ENCODE data around the gene ZBP1.

ZBP1 gene

GRCh38 chr20:57578476-57579165 is 41.6 kb downstream of the ZBP1 start:
- H3K4me2 ChIP-seq (ENCODE audit: low read length): no peak overlapping the region
- no peaks in the 10 kb centered on the region for H4K20me1 ChIP-seq (ENCODE audit: insufficient read depth, low read length)
- H3K27me3 ChIP-seq (ENCODE audit: low read depth, low read length): peaks cover 72% of the 10 kb centered on the region
- no peak overlapping the region for H3K27ac ChIP-seq (ENCODE audit: low read length)
- no peaks in the 10 kb centered on the region for H3K4me1 ChIP-seq (ENCODE audit: low read length)
- H3K9me3 ChIP-seq (ENCODE audit: insufficient read depth, low read length): no peaks in the 10 kb centered on the region
- no peak overlapping the region for H3K9ac ChIP-seq (ENCODE audit: low read length)
- H3K36me3 ChIP-seq (replicated peaks; ENCODE audit: low read depth, low read length): no peaks in the 10 kb centered on the region
- no peak for TF ChIP-seq EZH2phosphoT487 (IDR thresholded peaks at IDR 0.05; ENCODE audit: low read depth)
- TF ChIP-seq CTCF (IDR thresholded peaks at IDR 0.05; ENCODE audit: low read depth, low read length): no peak
- no peaks in the 10 kb centered on the region for H3K79me2 ChIP-seq (ENCODE audit: low read length)
- no peak overlapping the region for H3K4me3 ChIP-seq (ENCODE audit: low read length)
- H2AFZ ChIP-seq (ENCODE audit: low read depth, low read length): no peak overlapping the region

- Histone ChIP-seq H3K4me3 (ENCODE audit: low read length) (no peak overlapping the region), H3K27me3 (ENCODE audit: low read depth, low read length) (peaks cover 76% of the 10 kb centered on the region), H4K20me1 (ENCODE audit: insufficient read depth, low read length) (no peaks in the 10 kb centered on the region), H3K9ac (ENCODE audit: low read length) (no peak overlapping the region), H3K27ac (ENCODE audit: low read length) (no peak overlapping the region), H3K4me2 (ENCODE audit: low read length) (no peak overlapping the region), H3K9me3 (ENCODE audit: insufficient read depth, low read length) (no peaks in the 10 kb centered on the region), H3K79me2 (ENCODE audit: low read length) (no peaks in the 10 kb centered on the region), H3K36me3 (replicated peaks; ENCODE audit: low read depth, low read length) (no peaks in the 10 kb centered on the region), H3K4me1 (ENCODE audit: low read length) (no peaks in the 10 kb centered on the region), H2AFZ (ENCODE audit: low read depth, low read length) (no peak overlapping the region)
- TF ChIP-seq CTCF (IDR thresholded peaks at IDR 0.05; ENCODE audit: low read depth, low read length): no peak
- TF ChIP-seq EZH2phosphoT487 (IDR thresholded peaks at IDR 0.05; ENCODE audit: low read depth): no peak
These were observed 42.3 kb downstream of the ZBP1 start for GRCh38 chr20:57577679-57578475.

GRCh38 chr20:57576617-57577550 is 43.3 kb downstream of the ZBP1 start:
- Histone ChIP-seq H3K4me2 (ENCODE audit: low read length) (no peak overlapping the region), H4K20me1 (ENCODE audit: insufficient read depth, low read length) (no peaks in the 10 kb centered on the region), H2AFZ (ENCODE audit: low read depth, low read length) (no peak overlapping the region), H3K27ac (ENCODE audit: low read length) (no peak overlapping the region), H3K4me1 (ENCODE audit: low read length) (no peaks in the 10 kb centered on the region), H3K79me2 (ENCODE audit: low read length) (no peaks in the 10 kb centered on the region), H3K36me3 (replicated peaks; ENCODE audit: low read depth, low read length) (no peaks in the 10 kb centered on the region), H3K9ac (ENCODE audit: low read length) (no peak overlapping the region), H3K9me3 (ENCODE audit: insufficient read depth, low read length) (no peaks in the 10 kb centered on the region), H3K4me3 (ENCODE audit: low read length) (no peak overlapping the region), H3K27me3 (ENCODE audit: low read depth, low read length) (peaks cover 73% of the 10 kb centered on the region)
- no peak for TF ChIP-seq EZH2phosphoT487 (IDR thresholded peaks at IDR 0.05; ENCODE audit: low read depth)
- TF ChIP-seq CTCF (IDR thresholded peaks at IDR 0.05; ENCODE audit: low read depth, low read length): no peak
